Ascending aorta (tissue), 2 donors: ENCODE data around the gene ANKRD44. TPM values are rescaled to one million over a fixed set of nuclear protein-coding genes. Genes with fewer than 3 reads are reported as not detected.

Experiments
- DNase-seq, 2 donors: peaks; one replicate each; pipeline ENCODE4 v3.0.0-alpha.2; 2019; ENCODE audit warnings: low spot score in 2 of 2
- H3K27ac ChIP-seq, 2 donors: fragments of 200-600 bp; sonication (generic); one replicate each; pipeline ENCODE4 v1.5.1; 2016 to 2017; ENCODE audit warnings: mild to moderate bottlenecking in 1 of 2
- H3K27me3 ChIP-seq: fragments of 200-600 bp; sonication (generic); one replicate; pipeline ENCODE4 v1.5.1; 2017
- H3K36me3 ChIP-seq, 2 donors: fragments of 200-600 bp; sonication (generic); one replicate each; pipeline ENCODE4 v1.5.1; 2016
- H3K4me1 ChIP-seq, 2 donors: fragments of 200-600 bp; sonication (generic); one replicate each; pipeline ENCODE4 v1.5.1; 2016 to 2017; ENCODE audit warnings: mild to moderate bottlenecking in 1 of 2
- H3K4me3 ChIP-seq, 2 donors: fragments of 200-600 bp; sonication (generic); one replicate each; pipeline ENCODE4 v1.5.1; 2016 to 2017; ENCODE audit warnings: mild to moderate bottlenecking in 1 of 2
- H3K9me3 ChIP-seq, 2 donors: fragments of 200-600 bp; sonication (generic); one replicate each; pipeline ENCODE4 v1.5.1; 2016
- intact Hi-C: fragments of 100-400 bp; cut with DNase I; formaldehyde crosslinking; loops from one replicate; pipeline ENCODE4 v1.15.1; 2023
- total RNA-seq: library from RNA; depleted of rRNA; stranded (reverse); fragments of >200 nt; gene quantifications from one replicate; pipeline ENCODE4 v1.1.0, GENCODE V29; 2016
- TF ChIP-seq, protein P1 (sequence below), 3 experiments: fragments of 200-600 bp in 2 of 3; fragments of 450-650 bp in 1 of 3; sonication (generic) in 2 of 3; IDR thresholded peaks; one replicate each; pipeline ENCODE4 v1.5.1; 2016 to 2019; ENCODE audit warnings: antibody characterized with exemption in 3 of 3, mild to moderate bottlenecking in 1 of 3, moderate library complexity in 1 of 3

The ANKRD44 gene
- total RNA-seq, 1 donor from 2014 or later, result 66.3 TPM

DNA sequence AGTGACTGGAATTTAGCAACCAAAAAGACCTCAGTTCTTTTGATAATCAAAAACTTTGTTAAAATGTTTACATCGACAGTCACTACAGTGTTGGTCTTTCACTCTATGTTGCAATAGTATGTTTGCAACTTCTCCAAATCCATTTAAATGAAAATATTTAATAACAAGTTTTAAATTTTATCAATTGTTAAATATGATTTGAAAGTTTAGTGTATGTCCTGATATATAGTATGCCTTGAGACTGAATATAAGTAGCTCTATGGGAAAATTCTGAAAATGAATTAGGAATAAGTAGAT is 109.9 kb downstream of the ANKRD44 start:
- H3K4me1 ChIP-seq, result peaks cover 22 to 65% of the 10 kb centered on the region in 2 donors
- intact Hi-C loops, result no loop called here
- H3K27me3 ChIP-seq, result no peaks in the 10 kb centered on the region
- H3K4me3 ChIP-seq, result peak overlapping the region in 1 of 2 donors; percentile 1
- no peaks in the 10 kb centered on the region for H3K9me3 ChIP-seq
- TF ChIP-seq, protein P1, sequence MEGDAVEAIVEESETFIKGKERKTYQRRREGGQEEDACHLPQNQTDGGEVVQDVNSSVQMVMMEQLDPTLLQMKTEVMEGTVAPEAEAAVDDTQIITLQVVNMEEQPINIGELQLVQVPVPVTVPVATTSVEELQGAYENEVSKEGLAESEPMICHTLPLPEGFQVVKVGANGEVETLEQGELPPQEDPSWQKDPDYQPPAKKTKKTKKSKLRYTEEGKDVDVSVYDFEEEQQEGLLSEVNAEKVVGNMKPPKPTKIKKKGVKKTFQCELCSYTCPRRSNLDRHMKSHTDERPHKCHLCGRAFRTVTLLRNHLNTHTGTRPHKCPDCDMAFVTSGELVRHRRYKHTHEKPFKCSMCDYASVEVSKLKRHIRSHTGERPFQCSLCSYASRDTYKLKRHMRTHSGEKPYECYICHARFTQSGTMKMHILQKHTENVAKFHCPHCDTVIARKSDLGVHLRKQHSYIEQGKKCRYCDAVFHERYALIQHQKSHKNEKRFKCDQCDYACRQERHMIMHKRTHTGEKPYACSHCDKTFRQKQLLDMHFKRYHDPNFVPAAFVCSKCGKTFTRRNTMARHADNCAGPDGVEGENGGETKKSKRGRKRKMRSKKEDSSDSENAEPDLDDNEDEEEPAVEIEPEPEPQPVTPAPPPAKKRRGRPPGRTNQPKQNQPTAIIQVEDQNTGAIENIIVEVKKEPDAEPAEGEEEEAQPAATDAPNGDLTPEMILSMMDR (IDR thresholded peaks at IDR 0.05), result no peak
- DNase-seq, result no peak
- no peaks in the 10 kb centered on the region for H3K36me3 ChIP-seq
- peak overlapping the region; percentile 75 to 80 for H3K27ac ChIP-seq

GRCh38 chr2:197200051-197200761 is 110.4 kb downstream of the ANKRD44 start:
- intact Hi-C loops, result no loop called here
- H3K36me3 ChIP-seq, result no peaks in the 10 kb centered on the region
- DNase-seq, result no peak
- peaks cover 17 to 61% of the 10 kb centered on the region in 2 donors for H3K4me1 ChIP-seq
- H3K4me3 ChIP-seq, result peak overlapping the region in 1 of 2 donors; percentile 1
- H3K9me3 ChIP-seq, result no peaks in the 10 kb centered on the region
- no peaks in the 10 kb centered on the region for H3K27me3 ChIP-seq
- TF ChIP-seq, protein P1 (IDR thresholded peaks at IDR 0.05), result no peak
- H3K27ac ChIP-seq, result peak overlapping the region; percentile 75 to 80

DNA sequence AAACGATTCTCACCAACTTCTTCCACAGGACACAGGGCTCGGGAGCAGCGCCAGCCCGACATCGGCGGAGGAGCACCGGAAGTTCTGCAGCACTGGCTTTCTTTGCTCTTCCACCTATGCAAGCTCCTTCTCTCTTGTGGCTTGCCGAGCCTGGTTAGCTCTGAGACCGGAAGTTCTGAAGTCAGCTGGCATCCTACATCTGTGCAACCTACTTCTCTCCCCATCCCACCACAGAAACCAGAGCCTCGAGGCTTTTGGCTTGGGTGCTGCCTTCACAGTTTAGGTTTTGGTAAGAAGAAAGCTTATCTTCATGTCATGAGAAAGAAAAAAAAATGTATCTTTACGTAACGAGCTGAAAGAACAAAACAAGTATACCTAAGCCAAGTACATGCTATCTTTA is 111.7 kb downstream of the ANKRD44 start:
- Histone ChIP-seq H3K36me3 (no peaks in the 10 kb centered on the region), H3K27me3 (no peaks in the 10 kb centered on the region), H3K27ac (peak overlapping the region; percentile 75 to 80), H3K4me1 (peaks cover 17 to 54% of the 10 kb centered on the region in 2 donors), H3K4me3 (peak overlapping the region; percentile 29 to 51), H3K9me3 (no peaks in the 10 kb centered on the region)
- intact Hi-C loops, result loop anchor here (5.0 kb wide), 1 partner anchor 253 kb away; the partner anchor contains the start of gene COQ10B
- TF ChIP-seq, protein P1 (IDR thresholded peaks at IDR 0.05), result no peak
- DNase-seq, result peak; percentile 37 to 84

- no peaks in the 10 kb centered on the region for H3K27me3 ChIP-seq
- H3K27ac ChIP-seq, result peak overlapping the region; percentile 75 to 80
- H3K36me3 ChIP-seq, result no peaks in the 10 kb centered on the region
- H3K9me3 ChIP-seq, result no peaks in the 10 kb centered on the region
- H3K4me1 ChIP-seq, result peaks cover 17 to 52% of the 10 kb centered on the region in 2 donors
- intact Hi-C loops, result loop anchor here (5.0 kb wide), 1 partner anchor 254 kb away; the partner anchor contains the start of gene COQ10B
- DNase-seq, result no peak
- peak overlapping the region in 1 of 2 donors; percentile 51 for H3K4me3 ChIP-seq
- TF ChIP-seq, protein P1 (IDR thresholded peaks at IDR 0.05), result no peak
Observed at GRCh38 chr2:197197895-197198311, 112.7 kb downstream of the ANKRD44 start.

DNA sequence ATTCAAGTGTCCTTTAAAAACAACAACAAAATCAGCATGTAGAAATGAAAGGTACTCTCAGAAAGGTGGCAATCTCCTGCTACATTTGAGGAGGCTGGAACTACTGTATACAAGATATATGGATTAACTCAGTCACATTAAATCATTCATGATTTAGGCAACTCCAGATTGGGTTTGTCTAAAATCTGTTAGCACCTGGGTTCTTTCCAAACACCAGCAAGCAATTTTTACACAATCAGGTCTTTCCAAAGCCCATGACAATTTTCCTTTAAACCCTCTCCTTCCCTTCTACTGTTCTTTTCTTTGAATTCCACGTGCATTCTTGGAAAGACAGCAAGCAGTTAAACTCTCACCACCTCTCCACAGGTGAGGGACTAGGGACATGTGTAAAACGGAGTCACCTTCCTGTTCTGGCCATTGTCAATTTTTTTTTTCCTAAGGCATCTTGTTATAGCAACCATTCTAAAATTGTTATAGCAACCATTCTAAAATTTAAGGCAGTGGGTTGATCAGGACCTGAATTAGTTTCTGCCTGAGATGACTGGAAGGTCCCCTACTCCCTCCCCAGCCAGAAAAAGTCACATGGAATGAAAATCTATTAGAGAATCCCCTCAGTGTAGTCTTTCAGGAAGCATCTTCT is 113.9 kb downstream of the ANKRD44 start:
- H3K36me3 ChIP-seq, result no peaks in the 10 kb centered on the region
- H3K4me3 ChIP-seq, result no peak overlapping the region
- no peak for DNase-seq
- H3K27ac ChIP-seq, result peak overlapping the region; percentile 53 to 75
- TF ChIP-seq, protein P1 (IDR thresholded peaks at IDR 0.05), result no peak
- no peaks in the 10 kb centered on the region for H3K27me3 ChIP-seq
- H3K4me1 ChIP-seq, result peaks cover 17 to 48% of the 10 kb centered on the region in 2 donors
- intact Hi-C loops, result loop anchor here (5.0 kb wide), 1 partner anchor 256 kb away; the partner anchor contains the start of gene COQ10B
- H3K9me3 ChIP-seq, result no peaks in the 10 kb centered on the region
